Stimulated activated CD8-positive, alpha-beta memory T cell treated with anti-CD3 and anti-CD28 coated beads, Interleukin-15, amount 100 ng/mL, for 1 hour (primary cell): Measurements from ENCODE around the gene SFT2D1.
"Not testable (repeated sequence)": the region's sequence is repeated elsewhere in the genome, so short reads cannot be mapped to it uniquely, and the experiment has no call there.

ENCODE experiments used
- DNase-seq: peaks from one replicate; pipeline ENCODE4 v3.0.0-alpha.2; 2020; ENCODE audit warnings: low read depth

SFT2D1 gene

GRCh38 chr6:166362427-166362826 is 20.1 kb upstream of the SFT2D1 start:
- not testable (repeated sequence) for DNase-seq

GRCh38 chr6:166361077-166361429 is 18.7 kb upstream of the SFT2D1 start:
- DNase-seq, result no peak

GRCh38 chr6:166360243-166361076 is 18.1 kb upstream of the SFT2D1 start:
- DNase-seq, result no peak

- DNase-seq, result no peak
Measured at GRCh38 chr6:166355552-166355951, 13.2 kb upstream of the SFT2D1 start.

GRCh38 chr6:166354965-166355364 is 12.6 kb upstream of the SFT2D1 start:
- DNase-seq, result no peak

GRCh38 chr6:166354143-166354542 is 11.8 kb upstream of the SFT2D1 start:
- no peak for DNase-seq

- DNase-seq, result no peak
Measured at GRCh38 chr6:166353507-166353906, 11.2 kb upstream of the SFT2D1 start.

- DNase-seq, result no peak
Measured at GRCh38 chr6:166352923-166353322, 10.6 kb upstream of the SFT2D1 start.

GRCh38 chr6:166351715-166352285 is 9.5 kb upstream of the SFT2D1 start:
- no peak for DNase-seq

- DNase-seq, result no peak
Measured at GRCh38 chr6:166348305-166348949, 6.1 kb upstream of the SFT2D1 start.

GRCh38 chr6:166346965-166347364 is 4.6 kb upstream of the SFT2D1 start:
- DNase-seq, result no peak

- DNase-seq, result no peak
Measured at GRCh38 chr6:166346449-166346848, 4.1 kb upstream of the SFT2D1 start.

GRCh38 chr6:166345672-166346071 is 3.3 kb upstream of the SFT2D1 start:
- DNase-seq, result not testable (repeated sequence)

GRCh38 chr6:166344921-166345320 is 2.6 kb upstream of the SFT2D1 start:
- DNase-seq, result not testable (repeated sequence)

- no peak for DNase-seq
Measured at GRCh38 chr6:166344240-166344639, 1.9 kb upstream of the SFT2D1 start.

GRCh38 chr6:166343150-166343487 is 774 bp upstream of the SFT2D1 start:
- no peak for DNase-seq

- DNase-seq, result no peak
Measured at GRCh38 chr6:166341977-166342348, 382 bp downstream of the SFT2D1 start.

GRCh38 chr6:166341464-166341863 is 881 bp downstream of the SFT2D1 start:
- DNase-seq, result no peak

GRCh38 chr6:166338854-166339253 is 3.5 kb downstream of the SFT2D1 start:
- DNase-seq, result no peak

GRCh38 chr6:166336847-166337246 is 5.5 kb downstream of the SFT2D1 start:
- no peak for DNase-seq

GRCh38 chr6:166335378-166336302 is 6.7 kb downstream of the SFT2D1 start:
- no peak for DNase-seq

GRCh38 chr6:166334878-166335277 is 7.5 kb downstream of the SFT2D1 start:
- DNase-seq, result no peak
